Measurements from ENCODE around the gene CLIP1.
"Not testable (repeated sequence)": the region's sequence is repeated elsewhere in the genome, so short reads cannot be mapped to it uniquely, and the experiment has no call there.

GRCh38 chr12:122419094-122419493, 3.4 kb downstream of the CLIP1 start:
- TF ChIP-seq CTCF (IDR thresholded peaks at IDR 0.05); POLR2AphosphoS5 (IDR thresholded peaks at IDR 0.05; ENCODE audit: insufficient read depth in 1 of 2, low read depth in 1 of 2); POLR2A (IDR thresholded peaks at IDR 0.05): not testable (repeated sequence)

Measured in vagina (tissue), 2 donors.